Hepatocyte (in vitro differentiated cells): ENCODE measurements around the gene ZP4. TPM values are rescaled to one million over a fixed set of nuclear protein-coding genes. Genes with fewer than 3 reads are reported as not detected.

Experiments used
- DNase-seq: peaks from one replicate; pipeline ENCODE4 v3.0.0-alpha.2; 2016; ENCODE audit warnings: low spot score
- H2AFZ ChIP-seq: fragments of 200-600 bp; sonication (generic); 2 replicates; pipeline ENCODE4 v1.6.0; 2016; ENCODE audit warnings: antibody characterized with exemption, mild to moderate bottlenecking
- H3K27ac ChIP-seq: fragments of 200-600 bp; sonication (generic); 2 replicates; pipeline ENCODE4 v1.5.1; 2016; ENCODE audit warnings: mild to moderate bottlenecking
- H3K27me3 ChIP-seq: fragments of 200-600 bp; sonication (generic); 2 replicates; pipeline ENCODE4 v1.6.1; 2016
- H3K36me3 ChIP-seq: fragments of 200-600 bp; sonication (generic); replicated peaks from 2 replicates; pipeline ENCODE4 v1.5.1; 2016; ENCODE audit warnings: low read depth; ENCODE audit not compliant: insufficient read depth
- H3K4me1 ChIP-seq: fragments of 200-600 bp; sonication (generic); 2 replicates; pipeline ENCODE4 v1.5.1; 2016; ENCODE audit warnings: mild to moderate bottlenecking, moderate library complexity; ENCODE audit not compliant: insufficient read depth
- H3K4me2 ChIP-seq: fragments of 200-600 bp; sonication (generic); 2 replicates; pipeline ENCODE4 v1.6.0; 2016
- H3K4me3 ChIP-seq: fragments of 200-600 bp; sonication (generic); 2 replicates; pipeline ENCODE4 v1.5.1; 2016; ENCODE audit warnings: mild to moderate bottlenecking
- H3K79me2 ChIP-seq: fragments of 200-600 bp; sonication (generic); 2 replicates; pipeline ENCODE4 v1.6.0; 2017; ENCODE audit warnings: mild to moderate bottlenecking
- H3K9me2 ChIP-seq: fragments of 200-600 bp; sonication (generic); replicated peaks from 2 replicates; pipeline ENCODE4 v1.6.0; 2017; ENCODE audit warnings: mild to moderate bottlenecking; ENCODE audit not compliant: insufficient read depth
- H3K9me3 ChIP-seq: fragments of 200-600 bp; sonication (generic); 2 replicates; pipeline ENCODE4 v1.5.1; 2016; ENCODE audit warnings: low read depth, mild to moderate bottlenecking
- H4K20me1 ChIP-seq: fragments of 200-600 bp; sonication (generic); 2 replicates; pipeline ENCODE4 v1.6.0; 2016; ENCODE audit warnings: mild to moderate bottlenecking; ENCODE audit not compliant: insufficient read depth, poor library complexity, severe bottlenecking
- EZH2 ChIP-seq: fragments of 200-600 bp; sonication (generic); IDR thresholded peaks from 2 replicates; pipeline ENCODE4 v1.6.1; 2016; ENCODE audit warnings: antibody characterized with exemption, mild to moderate bottlenecking, borderline replicate concordance
- EZH2phosphoT487 ChIP-seq: fragments of 200-600 bp; sonication (generic); IDR thresholded peaks from one replicate; pipeline ENCODE4 v1.6.1; 2018; ENCODE audit warnings: antibody characterized with exemption, mild to moderate bottlenecking, low read depth, moderate library complexity; ENCODE audit not compliant: unreplicated experiment, severe bottlenecking
- WGBS: methylation state at CpG from one replicate; pipeline ENCODE4 v1.1.6; 2016; ENCODE audit warnings: low lambda C conversion rate; ENCODE audit errors: missing lambda C conversion rate; 5-methylcytosine and 5-hydroxymethylcytosine counted together
- polyA plus RNA-seq: library from polyadenylated mRNA; unstranded; fragments of >200 nt; fragmentation: Nextera tagmentation; extraction: Ambion mirVana; gene quantifications from 2 replicates; pipeline ENCODE4 v1.2.1, GENCODE V29; 2016
- total RNA-seq: library from RNA; depleted of rRNA; stranded (reverse); fragments of >200 nt; gene quantifications from 2 replicates; pipeline ENCODE4 v1.2.3, GENCODE V29; 2014
- TF ChIP-seq, protein P1 (sequence below): fragments of 200-600 bp; sonication (generic); IDR thresholded peaks from 2 replicates; pipeline ENCODE4 v1.5.1; 2016; ENCODE audit warnings: antibody characterized with exemption, mild to moderate bottlenecking; ENCODE audit not compliant: poor library complexity

ZP4 gene
- total and polyA plus RNA-seq, 2 experiments from 2014 or later = 0.13 to 0.17 TPM

DNA sequence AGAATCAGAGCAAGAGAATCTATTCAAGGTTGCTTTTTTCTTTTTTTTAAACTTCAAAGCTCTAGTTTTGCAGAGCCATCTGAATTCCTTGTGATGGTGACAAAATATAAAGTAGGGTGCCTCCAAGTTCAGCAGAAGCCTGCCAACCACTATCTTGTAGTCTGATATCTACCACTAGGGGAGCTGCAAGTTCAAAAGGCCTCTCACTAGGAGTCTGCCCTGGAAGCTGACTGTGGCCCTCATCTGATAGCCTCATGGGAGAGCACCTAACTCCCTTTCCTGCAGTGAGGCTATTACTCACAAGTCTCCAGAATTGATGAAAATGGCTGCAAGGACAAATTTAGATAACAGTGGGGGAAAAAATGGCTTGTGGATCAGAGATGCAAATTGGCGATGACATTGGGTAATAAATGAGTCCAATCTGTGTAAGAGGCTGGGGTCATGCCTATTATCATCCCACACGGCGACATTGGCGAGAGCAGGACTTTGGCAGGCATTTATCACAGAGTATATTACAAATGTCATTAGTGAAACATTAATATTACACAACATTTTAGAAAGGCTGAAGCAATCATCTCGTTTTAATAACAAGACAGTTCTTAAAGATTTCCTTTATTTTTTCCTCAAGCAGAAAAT is 10.7 kb upstream of the ZP4 start:
- H3K36me3 ChIP-seq = no peaks in the 10 kb centered on the region
- no peak overlapping the region for H3K4me2 ChIP-seq
- WGBS = 89% methylated on average over 5 of the region's 5 CpGs
- no peak overlapping the region for H3K4me3 ChIP-seq
- no peaks in the 10 kb centered on the region for H3K27me3 ChIP-seq
- no peak overlapping the region for H2AFZ ChIP-seq
- no peaks in the 10 kb centered on the region for H3K4me1 ChIP-seq
- DNase-seq = peak; percentile 46
- TF ChIP-seq EZH2 = no peak
- TF ChIP-seq, protein P1, sequence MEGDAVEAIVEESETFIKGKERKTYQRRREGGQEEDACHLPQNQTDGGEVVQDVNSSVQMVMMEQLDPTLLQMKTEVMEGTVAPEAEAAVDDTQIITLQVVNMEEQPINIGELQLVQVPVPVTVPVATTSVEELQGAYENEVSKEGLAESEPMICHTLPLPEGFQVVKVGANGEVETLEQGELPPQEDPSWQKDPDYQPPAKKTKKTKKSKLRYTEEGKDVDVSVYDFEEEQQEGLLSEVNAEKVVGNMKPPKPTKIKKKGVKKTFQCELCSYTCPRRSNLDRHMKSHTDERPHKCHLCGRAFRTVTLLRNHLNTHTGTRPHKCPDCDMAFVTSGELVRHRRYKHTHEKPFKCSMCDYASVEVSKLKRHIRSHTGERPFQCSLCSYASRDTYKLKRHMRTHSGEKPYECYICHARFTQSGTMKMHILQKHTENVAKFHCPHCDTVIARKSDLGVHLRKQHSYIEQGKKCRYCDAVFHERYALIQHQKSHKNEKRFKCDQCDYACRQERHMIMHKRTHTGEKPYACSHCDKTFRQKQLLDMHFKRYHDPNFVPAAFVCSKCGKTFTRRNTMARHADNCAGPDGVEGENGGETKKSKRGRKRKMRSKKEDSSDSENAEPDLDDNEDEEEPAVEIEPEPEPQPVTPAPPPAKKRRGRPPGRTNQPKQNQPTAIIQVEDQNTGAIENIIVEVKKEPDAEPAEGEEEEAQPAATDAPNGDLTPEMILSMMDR = peak; percentile 43
- H3K9me2 ChIP-seq = no peaks in the 10 kb centered on the region
- no peak overlapping the region for H3K27ac ChIP-seq
- no peaks in the 10 kb centered on the region for H3K79me2 ChIP-seq
- H4K20me1 ChIP-seq = no peaks in the 10 kb centered on the region
- H3K9me3 ChIP-seq = no peaks in the 10 kb centered on the region

GRCh38 chr1:237895630-237896029 is 4.9 kb upstream of the ZP4 start:
- H3K36me3 ChIP-seq = no peaks in the 10 kb centered on the region
- H3K4me1 ChIP-seq = no peaks in the 10 kb centered on the region
- TF ChIP-seq EZH2phosphoT487 (no peak), EZH2 (no peak)
- TF ChIP-seq, protein P1 = no peak
- H3K9me2 ChIP-seq = no peaks in the 10 kb centered on the region
- H3K4me2 ChIP-seq = no peak overlapping the region
- H3K4me3 ChIP-seq = no peak overlapping the region
- no peak overlapping the region for H2AFZ ChIP-seq
- no peak for DNase-seq
- no peaks in the 10 kb centered on the region for H3K27me3 ChIP-seq
- no peaks in the 10 kb centered on the region for H4K20me1 ChIP-seq
- no peaks in the 10 kb centered on the region for H3K9me3 ChIP-seq
- H3K79me2 ChIP-seq = no peaks in the 10 kb centered on the region
- no peak overlapping the region for H3K27ac ChIP-seq

DNA sequence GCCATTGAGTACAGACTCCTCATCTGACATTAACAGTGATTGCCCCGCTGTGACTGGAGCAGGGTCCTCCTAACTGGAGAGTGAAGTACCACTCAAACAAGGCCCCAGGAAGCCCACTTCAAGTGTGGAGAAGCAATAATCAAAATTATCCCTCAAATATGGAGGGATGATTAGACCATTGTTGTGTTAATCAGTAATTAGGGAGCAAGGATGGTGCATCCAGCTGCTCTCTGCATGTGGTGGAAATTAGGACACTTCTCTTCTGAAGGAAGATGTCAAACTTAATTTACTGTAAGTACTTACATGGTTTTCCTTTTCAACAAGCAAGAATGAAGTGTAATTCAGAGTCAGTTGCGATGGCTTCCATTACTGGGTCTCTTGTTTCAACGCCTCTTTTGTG is 3.4 kb upstream of the ZP4 start:
- H3K27me3 ChIP-seq = no peaks in the 10 kb centered on the region
- no peak overlapping the region for H2AFZ ChIP-seq
- H4K20me1 ChIP-seq = no peaks in the 10 kb centered on the region
- no peak for DNase-seq
- no peaks in the 10 kb centered on the region for H3K79me2 ChIP-seq
- TF ChIP-seq EZH2phosphoT487 (no peak), EZH2 (no peak)
- TF ChIP-seq, protein P1 = no peak
- no peak overlapping the region for H3K27ac ChIP-seq
- no peaks in the 10 kb centered on the region for H3K36me3 ChIP-seq
- no peaks in the 10 kb centered on the region for H3K9me3 ChIP-seq
- H3K9me2 ChIP-seq = no peaks in the 10 kb centered on the region
- no peak overlapping the region for H3K4me3 ChIP-seq
- no peak overlapping the region for H3K4me2 ChIP-seq
- 95% methylated on average over 3 of the region's 3 CpGs for WGBS
- no peaks in the 10 kb centered on the region for H3K4me1 ChIP-seq

GRCh38 chr1:237891979-237892378 is 1.3 kb upstream of the ZP4 start:
- Histone ChIP-seq H3K79me2 (no peaks in the 10 kb centered on the region), H3K27me3 (no peaks in the 10 kb centered on the region), H3K4me2 (no peak overlapping the region), H3K9me2 (no peaks in the 10 kb centered on the region), H3K36me3 (no peaks in the 10 kb centered on the region), H2AFZ (no peak overlapping the region), H4K20me1 (no peaks in the 10 kb centered on the region), H3K4me1 (no peaks in the 10 kb centered on the region), H3K4me3 (no peak overlapping the region), H3K9me3 (no peaks in the 10 kb centered on the region), H3K27ac (no peak overlapping the region)
- no peak for DNase-seq
- WGBS = 89% methylated on average over 3 of the region's 3 CpGs
- TF ChIP-seq EZH2 (no peak), EZH2phosphoT487 (no peak)
- TF ChIP-seq, protein P1 = no peak
